Breast epithelium (tissue), 4 donors: Measurements from ENCODE around the gene PIK3CD. TPM values are rescaled to one million over a fixed set of nuclear protein-coding genes. Genes with fewer than 3 reads are reported as not detected.

Experiments used
- DNase-seq, 2 donors: peaks; one replicate each; pipeline ENCODE4 v3.0.0-alpha.2; 2019; ENCODE audit warnings: low spot score in 2 of 2
- H3K27ac ChIP-seq, 2 donors: fragments of 200-600 bp; sonication (generic) in 1 of 2; one replicate each; pipeline ENCODE4 v1.5.1; 2016 to 2019; ENCODE audit warnings: mild to moderate bottlenecking in 1 of 2
- H3K27me3 ChIP-seq, 2 donors: fragments of 200-600 bp; sonication (generic) in 1 of 2; one replicate each; pipeline versions ENCODE4 v1.5.1 to v1.6.0; 2017 to 2019; ENCODE audit warnings: control low read depth in 1 of 2, mild to moderate bottlenecking in 1 of 2
- H3K36me3 ChIP-seq: fragments of 200-600 bp; one replicate; pipeline ENCODE4 v1.5.1; 2019
- H3K4me1 ChIP-seq, 2 donors: fragments of 200-600 bp; sonication (generic); one replicate each; pipeline ENCODE4 v1.5.1; 2016 to 2019; ENCODE audit warnings: control low read depth in 1 of 2
- H3K4me3 ChIP-seq, 3 donors: fragments of 200-600 bp; sonication (generic); 1 replicate in 2 of 3; 2 replicates in 1 of 3; pipeline ENCODE4 v1.5.1; 2016 to 2019; ENCODE audit warnings: mild to moderate bottlenecking in 3 of 3, moderate library complexity in 2 of 3
- H3K9me3 ChIP-seq, 2 donors: fragments of 200-600 bp; sonication (generic) in 1 of 2; one replicate each; pipeline ENCODE4 v1.5.1; 2016 to 2019; ENCODE audit warnings: control low read depth in 1 of 2
- CTCF ChIP-seq, 3 donors: fragments of 450-650 bp; IDR thresholded peaks; one replicate each; pipeline ENCODE4 v1.5.1; 2016 to 2017; ENCODE audit warnings: antibody characterized with exemption in 3 of 3, mild to moderate bottlenecking in 3 of 3, moderate library complexity in 3 of 3
- POLR2A ChIP-seq: fragments of 450-650 bp; IDR thresholded peaks from one replicate; pipeline ENCODE4 v1.6.1; 2016; ENCODE audit warnings: antibody characterized with exemption, mild to moderate bottlenecking, moderate library complexity
- POLR2AphosphoS5 ChIP-seq, 3 donors: sonication (generic); formaldehyde crosslinking; IDR thresholded peaks; one replicate each; pipeline ENCODE4 v1.6.1; 2017; ENCODE audit warnings: antibody characterized with exemption in 3 of 3
- intact Hi-C: fragments of 100-400 bp; cut with DNase I; formaldehyde crosslinking; loops from one replicate; pipeline ENCODE4 v1.15.1; 2023; ENCODE audit warnings: low total_unique reads
- total RNA-seq, 3 donors: library from RNA; depleted of rRNA; stranded (reverse); fragments of >200 nt; gene quantifications; one replicate each; pipeline ENCODE4 v1.1.0, GENCODE V29; 2016

The PIK3CD gene
- total RNA-seq, 3 donors from 2014 or later = 8.2 to 12.1 (median 11.9) TPM

GRCh38 chr1:9688599-9688998, 37.1 kb downstream of the PIK3CD start:
- H3K27me3 ChIP-seq = no peaks in the 10 kb centered on the region
- H3K4me1 ChIP-seq = peaks cover 0 to 9% of the 10 kb centered on the region in 2 donors
- no peak for DNase-seq
- TF ChIP-seq POLR2A = no peak
- TF ChIP-seq POLR2AphosphoS5 (IDR thresholded peaks at IDR 0.05) = no peak
- no peak for TF ChIP-seq CTCF (IDR thresholded peaks at IDR 0.05)
- H3K4me3 ChIP-seq = peak overlapping the region; percentile 62 to 97 (median 86)
- H3K36me3 ChIP-seq = no peaks in the 10 kb centered on the region
- no peaks in the 10 kb centered on the region for H3K9me3 ChIP-seq
- H3K27ac ChIP-seq = no peak overlapping the region
- intact Hi-C loops = no loop called here

- DNase-seq = peak; percentile 64 to 79
- Histone ChIP-seq H3K4me3 (peak overlapping the region; percentile 62 to 97 (median 86)), H3K27ac (peak overlapping the region; percentile 51 to 70), H3K9me3 (no peaks in the 10 kb centered on the region), H3K27me3 (no peaks in the 10 kb centered on the region), H3K36me3 (no peaks in the 10 kb centered on the region), H3K4me1 (peaks cover 0 to 9% of the 10 kb centered on the region in 2 donors)
- TF ChIP-seq CTCF (IDR thresholded peaks at IDR 0.05) = no peak
- TF ChIP-seq POLR2AphosphoS5 (IDR thresholded peaks at IDR 0.05) = no peak
- no peak for TF ChIP-seq POLR2A
- intact Hi-C loops = no loop called here
These were observed 37.6 kb downstream of the PIK3CD start for GRCh38 chr1:9689011-9689706.

- Histone ChIP-seq H3K27me3 (no peaks in the 10 kb centered on the region), H3K4me1 (peaks cover 0 to 9% of the 10 kb centered on the region in 2 donors), H3K27ac (peak overlapping the region; percentile 51 to 70), H3K36me3 (no peaks in the 10 kb centered on the region), H3K4me3 (peak overlapping the region; percentile 62 to 97 (median 86)), H3K9me3 (no peaks in the 10 kb centered on the region)
- DNase-seq = peak in 1 of 2 donors; percentile 56
- no peak for TF ChIP-seq POLR2A
- intact Hi-C loops = no loop called here
These were observed 38.4 kb downstream of the PIK3CD start for GRCh38 chr1:9689971-9690381.

- peak overlapping the region; percentile 62 to 97 (median 86) for H3K4me3 ChIP-seq
- H3K9me3 ChIP-seq = no peaks in the 10 kb centered on the region
- TF ChIP-seq POLR2AphosphoS5 (IDR thresholded peaks at IDR 0.05) = no peak
- no peak for TF ChIP-seq POLR2A
- no peak for TF ChIP-seq CTCF (IDR thresholded peaks at IDR 0.05)
- peak overlapping the region in 1 of 2 donors; percentile 70 for H3K27ac ChIP-seq
- H3K36me3 ChIP-seq = no peaks in the 10 kb centered on the region
- intact Hi-C loops = no loop called here
- H3K4me1 ChIP-seq = peaks cover 0 to 9% of the 10 kb centered on the region in 2 donors
- DNase-seq = no peak
- no peaks in the 10 kb centered on the region for H3K27me3 ChIP-seq
These were observed 39.0 kb downstream of the PIK3CD start for GRCh38 chr1:9690440-9691107.

- Histone ChIP-seq H3K27ac (no peak overlapping the region), H3K4me3 (no peak overlapping the region), H3K36me3 (no peaks in the 10 kb centered on the region), H3K4me1 (peaks cover 0 to 9% of the 10 kb centered on the region in 2 donors), H3K27me3 (no peaks in the 10 kb centered on the region), H3K9me3 (no peaks in the 10 kb centered on the region)
- no peak for DNase-seq
- TF ChIP-seq CTCF (IDR thresholded peaks at IDR 0.05) (no peak), POLR2AphosphoS5 (IDR thresholded peaks at IDR 0.05) (no peak)
- intact Hi-C loops = no loop called here
These were observed 39.5 kb downstream of the PIK3CD start for GRCh38 chr1:9691108-9691445.
